Esophagus squamous epithelium (tissue), 5 donors: ENCODE measurements around the gene NDST1. TPM values are rescaled to one million over a fixed set of nuclear protein-coding genes. Genes with fewer than 3 reads are reported as not detected.

Source experiments
- DNase-seq: peaks from one replicate; lab custom pipeline; 2025; lab: John Stamatoyannopoulos, UW
- H3K27ac ChIP-seq, 4 donors: fragments of 200-600 bp; sonication (generic); one replicate each; pipeline ENCODE4 v1.5.1; 2016 to 2019; ENCODE audit warnings: mild to moderate bottlenecking in 1 of 4
- H3K27me3 ChIP-seq, 4 donors: fragments of 200-600 bp; sonication (generic); 1 replicate in 3 of 4; 2 replicates in 1 of 4; pipeline versions ENCODE4 v1.5.1 to v1.6.0; 2017 to 2021; ENCODE audit warnings: antibody characterized with exemption in 1 of 4
- H3K36me3 ChIP-seq, 3 donors: fragments of 200-600 bp; sonication (generic); one replicate each; pipeline ENCODE4 v1.5.1; 2016 to 2019
- H3K4me1 ChIP-seq, 3 donors: fragments of 200-600 bp; sonication (generic); one replicate each; pipeline ENCODE4 v1.5.1; 2017 to 2019
- H3K4me3 ChIP-seq, 4 donors: fragments of 200-600 bp; sonication (generic); 1 replicate in 3 of 4; 2 replicates in 1 of 4; pipeline ENCODE4 v1.5.1; 2016 to 2019; ENCODE audit warnings: mild to moderate bottlenecking in 2 of 4, moderate library complexity in 1 of 4
- H3K9me3 ChIP-seq, 3 donors: fragments of 200-600 bp; sonication (generic); one replicate each; pipeline ENCODE4 v1.5.1; 2016 to 2019
- CTCF ChIP-seq, 6 experiments: fragments of 450-650 bp in 4 of 6; fragments of 200-600 bp in 2 of 6; sonication (generic) in 2 of 6; IDR thresholded peaks; one replicate each; pipeline ENCODE4 v1.5.1; 2016 to 2019; ENCODE audit warnings: antibody characterized with exemption in 6 of 6, mild to moderate bottlenecking in 4 of 6, moderate library complexity in 4 of 6
- POLR2A ChIP-seq, 4 donors: fragments of 450-650 bp; IDR thresholded peaks; one replicate each; pipeline ENCODE4 v1.6.1; 2017; ENCODE audit warnings: antibody characterized with exemption in 4 of 4, mild to moderate bottlenecking in 4 of 4, moderate library complexity in 3 of 4
- WGBS, 2 donors: methylation state at CpG; one replicate each; pipeline ENCODE4 v1.1.5; 2018; 5-methylcytosine and 5-hydroxymethylcytosine counted together
- intact Hi-C: fragments of 100-400 bp; cut with DNase I; formaldehyde crosslinking; loops from one replicate; pipeline ENCODE4 v1.15.0; 2022
- total RNA-seq, 4 donors: library from RNA; depleted of rRNA; stranded (reverse); fragments of >200 nt; gene quantifications; one replicate each; pipeline ENCODE4 v1.1.0, GENCODE V29; 2016
- donor health status: DM: yes; HTN: yes; CAD: no.

The NDST1 gene
- total RNA-seq, 4 donors from 2014 or later = 76.5 to 205 (median 118) TPM

GRCh38 chr5:150503977-150504620 is 3.8 kb upstream of the NDST1 start:
- Histone ChIP-seq H3K4me1 (peaks cover 86 to 100% (median 100%) of the 10 kb centered on the region in 3 donors), H3K27me3 (no peaks in the 10 kb centered on the region), H3K9me3 (no peaks in the 10 kb centered on the region), H3K36me3 (peaks cover 0 to 7% (median 0%) of the 10 kb centered on the region in 3 donors), H3K27ac (peak overlapping the region; percentile 82 to 98 (median 92)), H3K4me3 (no peak overlapping the region)
- no peak for DNase-seq
- WGBS, 2 donors = 28 to 39% methylated on average over 8 to 9 of the region's 9 CpGs
- TF ChIP-seq POLR2A (IDR thresholded peaks at IDR 0.05) (no peak), CTCF (IDR thresholded peaks at IDR 0.05) (no peak)
- intact Hi-C loops = no loop called here

DNA sequence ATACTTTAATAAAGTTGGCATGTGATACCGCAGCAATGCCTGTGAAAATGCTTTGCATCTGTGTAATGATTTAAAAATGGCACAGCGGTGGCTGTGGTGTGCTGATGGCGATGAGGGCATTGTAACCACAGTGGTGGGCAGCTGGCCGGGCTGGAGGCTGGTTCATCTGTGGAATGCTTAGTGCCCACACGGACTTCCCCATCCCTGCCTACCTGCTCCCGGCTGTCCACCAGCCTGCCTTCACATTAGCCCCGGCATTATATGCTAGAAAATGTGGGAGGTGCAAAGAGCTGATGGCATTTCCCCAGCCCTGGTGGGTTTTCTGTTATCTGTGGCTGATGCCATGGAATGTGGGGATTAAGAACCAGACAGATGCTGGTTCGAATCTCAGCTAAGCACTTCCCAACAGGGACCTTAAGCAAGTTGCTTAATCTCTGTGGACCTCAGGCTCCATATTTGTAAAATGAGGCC is 2.9 kb upstream of the NDST1 start:
- Histone ChIP-seq H3K27me3 (no peaks in the 10 kb centered on the region), H3K4me1 (peaks cover 86 to 100% (median 100%) of the 10 kb centered on the region in 3 donors), H3K27ac (peak overlapping the region; percentile 82 to 98 (median 92)), H3K9me3 (no peaks in the 10 kb centered on the region), H3K36me3 (peaks cover 0 to 7% (median 0%) of the 10 kb centered on the region in 3 donors), H3K4me3 (no peak overlapping the region)
- WGBS, 2 donors = 83 to 86% methylated on average over 7 to 8 of the region's 8 CpGs
- no peak for DNase-seq
- intact Hi-C loops = no loop called here
- no peak for TF ChIP-seq POLR2A (IDR thresholded peaks at IDR 0.05)
- TF ChIP-seq CTCF (IDR thresholded peaks at IDR 0.05) = no peak

GRCh38 chr5:150505816-150506215 is 2.1 kb upstream of the NDST1 start:
- TF ChIP-seq CTCF (IDR thresholded peaks at IDR 0.05) = no peak
- no peak for TF ChIP-seq POLR2A (IDR thresholded peaks at IDR 0.05)
- peaks cover 0 to 7% (median 0%) of the 10 kb centered on the region in 3 donors for H3K36me3 ChIP-seq
- no peak overlapping the region for H3K4me3 ChIP-seq
- H3K27ac ChIP-seq = peak overlapping the region; percentile 87 to 98 (median 92)
- peaks cover 86 to 100% (median 100%) of the 10 kb centered on the region in 3 donors for H3K4me1 ChIP-seq
- no peak for DNase-seq
- intact Hi-C loops = no loop called here
- H3K27me3 ChIP-seq = no peaks in the 10 kb centered on the region
- no peaks in the 10 kb centered on the region for H3K9me3 ChIP-seq
- WGBS, 2 donors = 68 to 82% methylated on average over 6 of the region's 8 CpGs

DNA sequence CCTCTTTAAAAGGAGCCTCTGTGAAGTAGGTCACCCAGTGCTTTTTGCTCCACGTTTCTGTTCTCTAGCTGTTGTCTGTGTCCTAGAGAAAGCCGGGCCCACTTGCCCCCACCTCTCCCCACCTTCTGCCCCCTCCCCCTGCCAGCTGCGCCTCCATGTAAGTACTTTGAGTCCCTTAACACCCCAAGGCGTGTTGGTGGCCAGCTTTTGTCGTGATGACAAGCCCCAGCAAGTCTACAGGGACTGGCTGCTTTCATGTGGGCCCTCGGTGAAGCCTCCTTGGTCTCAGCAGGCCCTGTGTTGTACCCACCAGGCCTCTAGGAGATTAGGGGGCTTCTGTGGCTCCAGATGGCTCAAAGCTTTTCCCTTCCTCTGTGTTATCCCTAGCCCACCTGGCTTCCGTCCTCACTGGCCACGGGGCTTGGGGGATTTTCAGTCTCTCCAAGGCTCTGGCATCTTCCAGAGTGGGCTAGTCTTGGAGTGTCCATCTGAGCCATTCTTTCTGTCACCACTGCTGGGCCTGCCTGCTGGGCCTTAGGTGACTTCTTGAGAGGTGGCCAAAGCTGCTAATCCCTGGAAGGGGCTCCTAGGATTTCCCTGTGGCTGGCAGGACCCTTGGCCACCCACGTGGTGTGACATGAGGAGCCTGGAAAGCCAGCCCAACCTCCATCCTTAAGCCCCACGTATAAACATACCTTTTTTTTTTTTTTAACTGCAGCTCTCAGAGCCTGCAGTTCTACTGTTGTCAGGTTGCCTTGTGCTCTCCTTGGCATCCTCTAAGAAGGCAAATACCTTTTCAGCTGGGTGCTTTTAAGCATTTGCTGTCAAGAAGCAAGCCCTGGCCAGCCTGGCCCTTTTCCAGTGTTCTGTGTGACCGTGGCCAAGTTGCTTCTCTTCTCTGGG is 1.1 kb upstream of the NDST1 start:
- TF ChIP-seq CTCF (IDR thresholded peaks at IDR 0.05) (no peak), POLR2A (IDR thresholded peaks at IDR 0.05) (no peak)
- Histone ChIP-seq H3K4me1 (peaks cover 86 to 100% (median 100%) of the 10 kb centered on the region in 3 donors), H3K27me3 (no peaks in the 10 kb centered on the region), H3K36me3 (peaks cover 0 to 7% (median 0%) of the 10 kb centered on the region in 3 donors), H3K9me3 (no peaks in the 10 kb centered on the region), H3K4me3 (no peak overlapping the region), H3K27ac (peak overlapping the region; percentile 87 to 98 (median 92))
- 29 to 34% methylated on average over 9 to 11 of the region's 11 CpGs for WGBS, 2 donors
- DNase-seq = no peak
- intact Hi-C loops = no loop called here
